Spleen (tissue), 11 donors: Measurements from ENCODE around the gene LAMA4. TPM values are rescaled to one million over a fixed set of nuclear protein-coding genes. Genes with fewer than 3 reads are reported as not detected.

Experiments
- DNase-seq: peaks from one replicate; pipeline ENCODE4 v3.0.0-alpha.2; 2020
- H3K27ac ChIP-seq, 8 donors: fragments of 200-600 bp; sonication (generic) in 7 of 8; 1 replicate in 4 of 8; 2 replicates in 4 of 8; pipeline versions ENCODE4 v1.5.0 to v1.8.0; 2016 to 2021; ENCODE audit warnings: inconsistent platforms in 4 of 8, mild to moderate bottlenecking in 4 of 8, moderate library complexity in 1 of 8
- H3K27me3 ChIP-seq, 7 donors: fragments of 200-600 bp; sonication (generic) in 6 of 7; replicated peaks in 1 of 7; 1 replicate in 4 of 7; 2 replicates in 3 of 7; pipeline versions ENCODE4 v1.5.0 to v1.8.0; 2016 to 2021; ENCODE audit warnings: inconsistent platforms in 3 of 7, mild to moderate bottlenecking in 1 of 7
- H3K36me3 ChIP-seq, 6 donors: fragments of 200-600 bp; sonication (generic) in 5 of 6; 1 replicate in 4 of 6; 2 replicates in 2 of 6; pipeline versions ENCODE4 v1.5.0 to v1.8.0; 2016 to 2021; ENCODE audit warnings: inconsistent platforms in 2 of 6
- H3K4me1 ChIP-seq, 6 donors: fragments of 200-600 bp; sonication (generic) in 5 of 6; 1 replicate in 3 of 6; 2 replicates in 3 of 6; pipeline versions ENCODE4 v1.5.0 to v1.8.0; 2016 to 2021; ENCODE audit warnings: inconsistent platforms in 3 of 6
- H3K4me3 ChIP-seq, 8 donors: fragments of 200-600 bp; sonication (generic) in 7 of 8; 1 replicate in 4 of 8; 2 replicates in 4 of 8; pipeline versions ENCODE4 v1.5.0 to v1.8.0; 2016 to 2021; ENCODE audit warnings: inconsistent platforms in 4 of 8, mild to moderate bottlenecking in 4 of 8, moderate library complexity in 2 of 8
- H3K9me3 ChIP-seq, 8 donors: fragments of 200-600 bp; sonication (generic) in 7 of 8; 1 replicate in 4 of 8; 2 replicates in 4 of 8; pipeline versions ENCODE4 v1.5.0 to v1.8.0; 2016 to 2021; ENCODE audit warnings: inconsistent platforms in 4 of 8
- POLR2A ChIP-seq, 3 donors: fragments of 450-650 bp; IDR thresholded peaks; one replicate each; pipeline ENCODE4 v1.5.1; 2017; ENCODE audit warnings: antibody characterized with exemption in 3 of 3, mild to moderate bottlenecking in 1 of 3
- POLR2AphosphoS5 ChIP-seq, 3 donors: sonication (generic); formaldehyde crosslinking; IDR thresholded peaks; one replicate each; pipeline ENCODE4 v1.5.1; 2017; ENCODE audit warnings: antibody characterized with exemption in 3 of 3
- WGBS, 5 donors: extraction: QIAGEN DNeasy Blood & Tissue Kit in 3 of 5; methylation state at CpG; one replicate each; pipeline versions ENCODE4 v1.1.5 to v1.1.7; 2013 to 2018; 5-methylcytosine and 5-hydroxymethylcytosine counted together
- intact Hi-C: fragments of 100-400 bp; cut with DNase I; formaldehyde crosslinking; loops from one replicate; pipeline ENCODE4 v1.15.0; 2023; ENCODE audit warnings: low total_unique reads
- polyA plus RNA-seq, 3 donors: library from polyadenylated mRNA; stranded (reverse); fragments of 200-250 nt; gene quantifications; one replicate each; pipeline ENCODE4 v1.2.1, GENCODE V29; 2013
- total RNA-seq, 7 donors: library from RNA; depleted of rRNA in 3 of 7; stranded (reverse); fragments of >200 nt in 3 of 7; fragmentation: NEBNext Ultra II Directional in 4 of 7; extraction: Animal tissue kit (Norgen Biotek cat#: 25700) in 4 of 7; gene quantifications; one replicate each; pipeline versions ENCODE4 v1.1.0 to v1.2.1, GENCODE V29; 2016 to 2021
- TF ChIP-seq, protein P1 (sequence below), 11 experiments: fragments of 200-600 bp in 7 of 11; fragments of 450-650 bp in 4 of 11; sonication (generic) in 4 of 11; IDR thresholded peaks in 8 of 11; conservative IDR thresholded peaks in 3 of 11; 1 replicate in 7 of 11; 2 replicates in 4 of 11; pipeline versions ENCODE4 v1.4.0 to v1.8.0; 2016 to 2021; ENCODE audit warnings: antibody characterized with exemption in 11 of 11, inconsistent platforms in 4 of 11, mild to moderate bottlenecking in 1 of 11
- donor health status: healthy with polysubstance abuse.
- donor health status: DM: no; HTN: no; CAD: no; lungs with moderate emphysema.
- donor health status: DM: no; HTN: no; CAD: no.
- donor health status: Bipolar disorder and iron deficiency.
- donor health status: healthy.
- donor health status: DM: no; HTN: no; CAD: no.
- donor health status: DM: yes; HTN: yes; CAD: no.

The LAMA4 gene
- total and polyA plus RNA-seq, 10 donors = 0.76 to 3.7 (median 2.5) TPM

- H3K9me3 ChIP-seq = no peaks in the 10 kb centered on the region
- TF ChIP-seq POLR2A (IDR thresholded peaks at IDR 0.05) = no peak
- no peak for TF ChIP-seq POLR2AphosphoS5 (IDR thresholded peaks at IDR 0.05)
- TF ChIP-seq, protein P1, sequence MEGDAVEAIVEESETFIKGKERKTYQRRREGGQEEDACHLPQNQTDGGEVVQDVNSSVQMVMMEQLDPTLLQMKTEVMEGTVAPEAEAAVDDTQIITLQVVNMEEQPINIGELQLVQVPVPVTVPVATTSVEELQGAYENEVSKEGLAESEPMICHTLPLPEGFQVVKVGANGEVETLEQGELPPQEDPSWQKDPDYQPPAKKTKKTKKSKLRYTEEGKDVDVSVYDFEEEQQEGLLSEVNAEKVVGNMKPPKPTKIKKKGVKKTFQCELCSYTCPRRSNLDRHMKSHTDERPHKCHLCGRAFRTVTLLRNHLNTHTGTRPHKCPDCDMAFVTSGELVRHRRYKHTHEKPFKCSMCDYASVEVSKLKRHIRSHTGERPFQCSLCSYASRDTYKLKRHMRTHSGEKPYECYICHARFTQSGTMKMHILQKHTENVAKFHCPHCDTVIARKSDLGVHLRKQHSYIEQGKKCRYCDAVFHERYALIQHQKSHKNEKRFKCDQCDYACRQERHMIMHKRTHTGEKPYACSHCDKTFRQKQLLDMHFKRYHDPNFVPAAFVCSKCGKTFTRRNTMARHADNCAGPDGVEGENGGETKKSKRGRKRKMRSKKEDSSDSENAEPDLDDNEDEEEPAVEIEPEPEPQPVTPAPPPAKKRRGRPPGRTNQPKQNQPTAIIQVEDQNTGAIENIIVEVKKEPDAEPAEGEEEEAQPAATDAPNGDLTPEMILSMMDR (IDR thresholded peaks at IDR 0.05 in 8 of 11, conservative IDR thresholded peaks at IDR 0.05 in 3 of 11) = no peak
- intact Hi-C loops = no loop called here
- peaks cover 0 to 37% (median 6%) of the 10 kb centered on the region in 7 donors for H3K27me3 ChIP-seq
- H3K4me1 ChIP-seq = no peaks in the 10 kb centered on the region
- H3K36me3 ChIP-seq = no peaks in the 10 kb centered on the region
- H3K27ac ChIP-seq = no peak overlapping the region
- H3K4me3 ChIP-seq = no peak overlapping the region
- WGBS, 5 donors = 84 to 96% (median 89%) methylated on average over 3 of the region's 3 CpGs
- no peak for DNase-seq
Measured at GRCh38 chr6:112233847-112234246, 20.5 kb downstream of the LAMA4 start.

DNA sequence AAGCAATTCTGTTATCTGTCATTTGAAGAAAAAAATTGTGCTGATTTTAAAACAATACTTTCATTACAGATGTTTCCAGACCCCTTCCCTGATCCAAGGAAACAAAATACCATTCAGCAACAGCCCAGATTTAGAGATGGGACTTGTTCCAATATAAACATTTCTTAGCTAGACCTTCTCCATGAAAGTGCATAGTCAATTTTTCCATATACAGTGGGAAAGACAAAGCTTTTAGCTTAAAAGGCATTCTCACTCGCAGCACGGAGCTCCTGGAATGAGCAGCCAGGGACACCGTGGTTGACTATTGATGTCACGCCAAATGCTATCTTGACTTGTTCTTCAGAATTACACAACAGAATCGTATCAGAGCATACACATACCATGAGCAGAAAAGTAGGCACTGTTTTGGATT is 21.5 kb downstream of the LAMA4 start:
- Histone ChIP-seq H3K4me1 (no peaks in the 10 kb centered on the region), H3K9me3 (no peaks in the 10 kb centered on the region), H3K27ac (no peak overlapping the region), H3K27me3 (peaks cover 0 to 28% (median 6%) of the 10 kb centered on the region in 7 donors), H3K36me3 (no peaks in the 10 kb centered on the region), H3K4me3 (no peak overlapping the region)
- no peak for DNase-seq
- TF ChIP-seq POLR2A (IDR thresholded peaks at IDR 0.05) (no peak), POLR2AphosphoS5 (IDR thresholded peaks at IDR 0.05) (no peak)
- TF ChIP-seq, protein P1 (IDR thresholded peaks at IDR 0.05 in 8 of 11, conservative IDR thresholded peaks at IDR 0.05 in 3 of 11) = no peak
- intact Hi-C loops = no loop called here
- WGBS, 5 donors = 72 to 82% (median 80%) methylated on average over 5 of the region's 5 CpGs

- DNase-seq = no peak
- Histone ChIP-seq H3K9me3 (no peaks in the 10 kb centered on the region), H3K4me1 (no peaks in the 10 kb centered on the region), H3K27me3 (peaks cover 0 to 30% (median 6%) of the 10 kb centered on the region in 7 donors), H3K4me3 (no peak overlapping the region), H3K27ac (no peak overlapping the region), H3K36me3 (no peaks in the 10 kb centered on the region)
- intact Hi-C loops = no loop called here
- TF ChIP-seq, protein P1 (IDR thresholded peaks at IDR 0.05 in 8 of 11, conservative IDR thresholded peaks at IDR 0.05 in 3 of 11) = no peak
- WGBS, 5 donors = 62 to 64% (median 63%) methylated on average over 2 of the region's 2 CpGs
Measured at GRCh38 chr6:112231594-112232060, 22.7 kb downstream of the LAMA4 start.

- 72 to 95% (median 76%) methylated on average over 1 of the region's 1 CpG for WGBS, 5 donors
- TF ChIP-seq POLR2AphosphoS5 (IDR thresholded peaks at IDR 0.05) (no peak), POLR2A (IDR thresholded peaks at IDR 0.05) (no peak)
- TF ChIP-seq, protein P1 (IDR thresholded peaks at IDR 0.05 in 8 of 11, conservative IDR thresholded peaks at IDR 0.05 in 3 of 11) = no peak
- DNase-seq = no peak
- no peak overlapping the region for H3K4me3 ChIP-seq
- no peaks in the 10 kb centered on the region for H3K4me1 ChIP-seq
- H3K27me3 ChIP-seq = peaks cover 0 to 30% (median 7%) of the 10 kb centered on the region in 7 donors
- no peaks in the 10 kb centered on the region for H3K36me3 ChIP-seq
- no peak overlapping the region for H3K27ac ChIP-seq
- no peaks in the 10 kb centered on the region for H3K9me3 ChIP-seq
- intact Hi-C loops = no loop called here
Measured at GRCh38 chr6:112231164-112231563, 23.2 kb downstream of the LAMA4 start.
